GM12874 (cell line): ENCODE data around the gene CLMN.

Experiments used
- CTCF ChIP-seq: IDR thresholded peaks from 2 replicates; pipeline ENCODE4 v1.5.1; 2011; ENCODE audit warnings: low read depth, mild to moderate bottlenecking, control low read depth, low read length, moderate library complexity; ENCODE audit not compliant: insufficient read depth

Gene CLMN

GRCh38 chr14:95207475-95208233 lies 112.1 kb downstream of the CLMN start:
- TF ChIP-seq CTCF, result no peak

- TF ChIP-seq CTCF, result no peak
These were observed 113.2 kb downstream of the CLMN start for GRCh38 chr14:95206534-95206933.

GRCh38 chr14:95204705-95205104 lies 115.0 kb downstream of the CLMN start:
- TF ChIP-seq CTCF, result no peak

- TF ChIP-seq CTCF, result no peak
These were observed 119.3 kb downstream of the CLMN start for GRCh38 chr14:95200404-95200803.

- TF ChIP-seq CTCF, result no peak
These were observed 120.3 kb downstream of the CLMN start for GRCh38 chr14:95199298-95199983.

- no peak for TF ChIP-seq CTCF
These were observed 121.4 kb downstream of the CLMN start for GRCh38 chr14:95198320-95198719.

- no peak for TF ChIP-seq CTCF
These were observed 122.2 kb downstream of the CLMN start for GRCh38 chr14:95197551-95197950.
